HG03520 (cell line): ENCODE measurements around the gene GIGYF1.

ENCODE experiments used
- ATAC-seq: cut with Tn5 transposase; IDR thresholded peaks from one replicate; pipeline ENCODE4 v1.9.1; 2021; ENCODE audit warnings: mild to moderate bottlenecking, moderate library complexity; ENCODE audit not compliant: unreplicated experiment

The GIGYF1 gene

DNA sequence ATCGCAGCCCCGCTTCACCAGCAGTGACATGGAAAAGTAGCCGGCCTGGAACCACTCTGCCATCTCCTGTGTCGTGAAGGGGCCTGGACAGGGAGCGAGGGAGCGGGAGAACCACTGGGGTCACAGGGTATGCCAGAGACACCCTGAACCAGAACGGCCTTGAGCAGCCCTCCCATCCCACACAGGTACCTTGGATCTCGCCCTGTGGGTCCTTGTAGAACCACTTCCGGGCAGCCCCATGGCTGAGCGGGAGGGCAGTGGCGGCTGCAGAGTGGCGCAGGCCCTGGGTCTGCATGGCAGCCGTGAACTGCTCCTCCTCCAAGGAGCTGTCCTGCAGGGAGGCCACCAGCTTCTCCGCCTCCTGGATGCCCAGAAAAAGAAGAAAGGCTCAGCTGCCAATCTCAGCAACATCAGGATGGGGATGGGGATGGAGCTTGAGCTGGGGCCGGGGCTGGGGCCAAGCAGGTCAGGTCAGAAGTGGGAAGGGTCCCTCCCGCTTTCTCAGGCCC, 9.5 kb downstream of the GIGYF1 start:
- no peak for ATAC-seq

DNA sequence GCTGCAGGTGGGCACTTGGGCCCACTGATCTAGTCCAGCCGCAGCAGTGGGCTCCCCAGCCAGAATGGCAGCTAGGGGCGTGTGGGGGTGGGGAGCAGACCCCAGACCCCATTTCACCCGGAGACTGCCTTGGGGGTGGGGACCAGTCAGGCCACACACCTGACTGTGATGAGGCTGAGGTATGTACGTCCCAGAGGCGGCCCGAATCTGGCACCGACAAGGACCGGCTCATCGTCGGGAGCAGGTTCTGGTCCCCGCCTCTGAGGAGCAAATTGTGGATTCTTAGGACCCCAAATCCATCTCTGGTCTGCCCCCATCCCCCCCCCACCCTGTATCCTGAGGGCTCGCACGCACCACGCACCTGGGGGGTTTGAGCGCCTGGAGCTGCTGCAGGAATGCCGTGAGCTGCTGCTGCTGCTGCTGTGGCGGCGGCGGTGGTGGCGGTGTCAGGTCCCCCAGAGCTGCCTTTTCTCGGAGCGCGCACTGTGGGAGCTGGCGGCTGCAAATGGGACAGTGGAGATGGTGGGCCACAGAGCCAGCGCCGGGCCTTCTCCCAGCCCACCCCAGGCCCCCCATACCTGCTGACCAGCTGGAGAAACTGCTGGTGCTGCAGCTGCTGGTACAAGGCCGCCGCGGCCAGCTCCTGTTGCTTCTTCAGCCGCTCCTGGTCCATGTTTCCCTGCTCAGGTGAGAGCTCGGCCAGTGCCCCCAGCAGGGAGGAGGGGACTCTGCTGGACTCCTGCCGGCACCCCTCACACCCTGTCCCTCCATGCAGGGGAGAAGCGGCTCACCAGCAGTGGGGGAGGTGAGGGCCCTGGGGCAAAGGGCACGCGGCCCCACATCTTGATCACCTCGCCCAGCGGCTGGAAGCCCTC, 10.2 kb downstream of the GIGYF1 start:
- no peak for ATAC-seq

DNA sequence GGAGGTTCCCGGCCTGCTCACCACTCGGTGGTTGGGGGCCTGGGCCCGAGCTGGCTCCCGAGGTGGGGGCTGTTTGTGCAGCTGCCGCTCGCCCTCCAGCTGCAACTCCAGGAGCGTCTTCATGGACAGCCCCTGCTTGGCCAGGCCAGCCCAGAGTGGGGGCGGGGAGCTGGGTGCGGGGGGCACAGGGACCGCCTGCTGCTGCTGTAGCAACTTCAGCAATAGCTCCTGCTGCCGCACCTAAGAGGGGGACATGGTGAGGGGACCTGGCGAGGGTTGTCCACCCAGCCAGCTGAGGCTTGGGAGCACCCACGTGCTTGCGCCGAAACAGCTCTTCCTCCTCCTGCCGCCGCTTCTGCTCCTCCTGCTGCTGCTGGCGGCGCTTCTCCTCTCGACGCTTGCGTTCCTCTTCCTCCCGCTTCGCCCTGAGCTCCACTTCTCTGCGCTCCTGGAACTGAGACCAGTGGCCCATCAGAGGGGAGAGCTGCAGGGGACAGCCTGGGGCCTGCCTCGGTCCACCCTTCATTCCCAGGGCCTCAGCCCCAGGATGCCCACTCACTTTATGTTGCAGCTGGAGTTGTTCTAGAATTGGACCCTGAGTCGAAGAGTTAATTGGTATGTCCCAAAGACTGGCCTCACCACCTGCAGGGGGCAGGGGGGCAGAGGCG, 10.9 kb downstream of the GIGYF1 start:
- ATAC-seq, result no peak

DNA sequence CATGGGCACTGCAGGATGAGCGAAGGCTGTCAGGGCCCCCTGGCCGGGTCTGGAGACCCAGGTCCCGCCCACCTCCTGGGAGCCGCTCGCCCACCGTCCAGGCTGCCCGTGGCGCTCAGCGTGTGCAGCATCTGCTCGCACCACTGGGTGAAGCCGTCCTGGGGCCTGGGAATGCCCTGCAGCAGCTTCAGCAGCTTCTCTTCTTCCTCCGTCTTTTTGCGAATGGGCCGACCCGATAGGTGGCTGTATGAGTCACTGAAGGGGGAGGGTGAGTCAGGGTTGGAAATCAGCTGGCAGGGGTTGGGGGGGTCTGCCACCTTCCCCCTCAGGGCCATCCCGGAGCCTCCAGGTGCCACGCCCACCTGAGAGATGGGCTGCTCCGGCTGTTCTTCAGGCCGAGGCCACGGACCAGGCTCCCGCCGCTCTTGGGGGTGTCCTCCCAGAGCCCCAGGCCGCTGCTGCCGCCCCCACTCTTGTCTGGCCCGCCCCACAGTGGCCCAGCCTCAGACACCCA, 11.8 kb downstream of the GIGYF1 start:
- no peak for ATAC-seq

DNA sequence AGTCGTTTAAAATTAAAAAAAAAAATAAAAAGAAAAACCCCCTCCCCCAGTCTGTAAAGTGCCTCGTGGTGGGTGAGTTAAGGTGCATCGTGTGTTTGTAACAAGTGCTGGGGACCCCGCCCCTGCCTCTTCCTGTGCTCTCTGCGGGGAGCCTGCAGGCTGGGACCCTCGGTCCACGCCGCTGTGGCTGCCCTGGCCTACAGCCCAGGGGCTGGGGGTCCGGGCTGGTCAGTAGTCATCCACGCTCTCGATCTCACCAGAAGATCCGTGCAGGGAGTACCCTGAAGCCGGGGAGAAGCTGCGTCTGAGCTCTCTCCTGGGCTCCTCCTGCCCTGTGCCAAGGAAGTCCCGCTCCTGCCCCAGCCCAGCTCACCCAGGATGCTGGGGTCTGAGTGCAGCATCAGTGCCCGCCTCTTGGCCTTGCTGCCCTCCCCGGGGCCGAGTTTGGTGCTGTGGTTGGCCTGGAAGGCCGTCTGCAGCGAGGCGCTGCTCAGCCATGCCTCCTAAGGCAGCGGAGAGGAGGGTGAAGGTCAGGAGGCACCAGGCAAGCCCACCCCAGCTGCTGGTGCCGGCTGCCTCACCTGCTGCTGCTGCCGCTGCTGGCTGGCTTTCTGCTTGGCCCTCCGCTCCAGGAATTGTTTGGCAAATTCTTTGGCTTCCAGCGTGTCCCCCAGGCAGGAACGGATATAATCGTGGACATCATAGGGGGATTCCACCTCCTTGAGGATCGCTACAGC, 12.4 kb downstream of the GIGYF1 start:
- no peak for ATAC-seq

DNA sequence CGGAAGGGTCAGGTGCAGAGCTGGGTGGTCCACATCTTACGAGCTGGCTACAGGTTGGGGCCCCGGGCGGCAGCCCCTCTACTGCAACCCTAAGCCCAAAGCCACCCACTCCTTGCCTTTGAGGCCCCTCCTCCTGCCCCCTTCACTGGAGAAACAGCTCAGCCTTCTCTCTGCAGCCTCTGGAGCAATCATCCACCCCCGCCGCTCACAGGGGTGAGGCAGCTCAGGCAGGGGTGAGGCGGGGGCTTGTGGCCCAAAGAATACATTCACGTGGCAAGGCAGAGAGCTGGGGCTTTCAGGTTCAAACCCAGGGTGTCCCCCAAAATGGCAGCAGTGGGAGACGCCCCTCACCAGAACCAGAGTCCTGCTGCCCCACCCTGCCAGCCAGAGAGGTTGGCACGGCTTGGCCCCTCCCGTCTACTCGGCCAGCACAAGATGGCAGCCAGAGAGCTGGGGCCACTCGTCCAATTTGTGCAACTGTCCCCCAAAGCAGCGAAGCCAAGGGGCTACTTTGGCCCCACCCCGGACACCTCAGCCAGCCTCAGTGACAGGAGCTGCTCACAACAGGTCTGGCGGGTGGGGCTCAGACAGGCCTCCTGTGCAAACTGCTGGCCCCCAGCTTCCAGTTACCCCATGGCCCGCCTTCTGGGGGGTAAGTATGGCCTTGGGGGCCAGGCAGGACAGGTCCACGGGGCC, 13.3 kb downstream of the GIGYF1 start:
- no peak for ATAC-seq

DNA sequence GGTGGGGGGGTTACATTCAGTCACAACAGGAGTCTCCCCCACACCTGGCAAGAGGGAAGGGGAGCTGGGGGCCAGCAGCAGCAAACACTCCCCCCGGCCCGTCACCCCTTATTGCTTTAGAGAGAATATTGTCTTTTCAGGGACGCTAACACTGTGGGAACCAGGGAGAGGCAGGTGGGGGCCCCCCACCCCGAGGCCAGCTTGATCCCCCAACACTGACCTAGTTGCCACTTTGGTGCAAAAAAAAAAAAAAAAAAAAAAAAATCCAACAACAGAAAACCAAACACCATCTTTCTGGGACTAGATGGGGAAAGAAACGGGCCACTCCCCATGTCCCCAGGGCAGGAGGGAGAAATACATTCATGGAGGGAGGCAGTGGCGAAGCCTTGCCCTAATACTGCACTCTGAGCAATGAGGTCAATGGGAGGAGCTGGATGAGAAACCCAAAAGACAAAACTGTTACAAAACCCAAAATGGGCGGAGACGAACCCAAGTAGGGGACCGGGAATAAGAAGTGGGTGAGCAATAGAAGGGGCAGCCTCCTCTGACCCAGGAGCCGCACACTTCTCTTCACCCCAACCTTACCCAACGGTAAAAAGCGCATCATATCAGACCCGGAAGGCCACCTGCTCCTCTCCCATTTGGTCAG, 14.0 kb downstream of the GIGYF1 start:
- ATAC-seq, result no peak

DNA sequence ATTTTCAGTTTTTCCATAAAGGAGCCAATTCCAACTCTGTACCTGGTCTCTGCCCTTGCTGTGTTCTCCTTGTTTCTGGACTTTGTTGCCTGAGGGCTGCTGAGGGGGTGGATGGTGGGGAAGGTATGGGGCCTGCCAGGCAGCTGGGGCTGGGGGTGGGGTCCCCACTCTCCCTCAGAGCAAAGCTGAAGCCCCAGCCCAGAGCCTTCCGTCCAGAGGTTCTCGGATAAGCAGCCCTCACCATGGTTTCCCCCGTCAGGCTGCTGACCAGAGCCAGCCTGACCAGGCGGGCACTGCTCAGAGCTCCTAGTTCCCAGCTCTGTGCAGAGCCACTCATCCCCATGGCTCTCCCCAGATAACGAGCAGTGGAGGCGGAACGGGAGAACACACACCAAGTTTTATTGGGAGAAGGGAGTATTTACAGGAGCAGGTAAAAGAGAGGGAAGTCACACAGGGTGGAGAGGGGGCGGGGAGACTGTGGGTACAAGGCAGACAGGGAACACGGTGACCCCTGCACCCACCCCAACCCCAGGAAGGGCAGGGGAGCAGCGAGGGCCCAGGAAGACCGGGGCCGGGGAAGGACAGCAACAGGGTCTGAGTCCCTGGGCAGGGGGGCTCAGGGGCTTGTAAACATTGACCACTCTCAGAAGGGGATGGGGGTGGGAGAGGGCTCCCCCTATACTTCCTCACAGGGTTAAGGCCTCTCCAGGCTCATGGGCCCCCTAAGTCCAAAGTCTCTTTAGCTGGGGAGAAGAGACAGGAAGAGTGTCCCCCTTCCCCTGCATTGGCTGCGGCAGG, 14.7 kb downstream of the GIGYF1 start:
- no peak for ATAC-seq

DNA sequence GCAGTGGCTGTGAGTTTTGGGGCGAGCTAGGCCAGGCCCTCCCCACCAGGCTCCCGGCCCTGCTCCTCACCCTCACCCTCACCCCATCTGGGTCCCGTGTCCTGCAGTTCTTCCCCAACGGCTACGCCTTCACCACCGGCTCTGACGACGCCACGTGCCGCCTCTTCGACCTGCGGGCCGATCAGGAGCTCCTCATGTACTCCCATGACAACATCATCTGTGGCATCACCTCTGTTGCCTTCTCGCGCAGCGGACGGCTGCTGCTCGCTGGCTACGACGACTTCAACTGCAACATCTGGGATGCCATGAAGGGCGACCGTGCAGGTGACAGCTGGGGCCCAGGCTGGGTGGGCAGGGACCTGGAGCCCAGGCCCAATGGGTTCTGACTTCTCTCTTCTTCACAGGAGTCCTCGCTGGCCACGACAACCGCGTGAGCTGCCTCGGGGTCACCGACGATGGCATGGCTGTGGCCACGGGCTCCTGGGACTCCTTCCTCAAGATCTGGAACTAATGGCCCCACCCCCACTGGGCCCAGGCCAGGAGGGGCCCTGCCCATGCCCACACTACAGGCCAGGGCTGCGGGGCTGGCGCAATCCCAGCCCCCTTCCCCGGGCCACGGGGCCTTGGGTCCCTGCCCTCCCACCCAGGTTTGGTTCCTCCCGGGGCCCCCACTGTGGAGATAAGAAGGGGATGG, 15.6 kb downstream of the GIGYF1 start:
- no peak for ATAC-seq

DNA sequence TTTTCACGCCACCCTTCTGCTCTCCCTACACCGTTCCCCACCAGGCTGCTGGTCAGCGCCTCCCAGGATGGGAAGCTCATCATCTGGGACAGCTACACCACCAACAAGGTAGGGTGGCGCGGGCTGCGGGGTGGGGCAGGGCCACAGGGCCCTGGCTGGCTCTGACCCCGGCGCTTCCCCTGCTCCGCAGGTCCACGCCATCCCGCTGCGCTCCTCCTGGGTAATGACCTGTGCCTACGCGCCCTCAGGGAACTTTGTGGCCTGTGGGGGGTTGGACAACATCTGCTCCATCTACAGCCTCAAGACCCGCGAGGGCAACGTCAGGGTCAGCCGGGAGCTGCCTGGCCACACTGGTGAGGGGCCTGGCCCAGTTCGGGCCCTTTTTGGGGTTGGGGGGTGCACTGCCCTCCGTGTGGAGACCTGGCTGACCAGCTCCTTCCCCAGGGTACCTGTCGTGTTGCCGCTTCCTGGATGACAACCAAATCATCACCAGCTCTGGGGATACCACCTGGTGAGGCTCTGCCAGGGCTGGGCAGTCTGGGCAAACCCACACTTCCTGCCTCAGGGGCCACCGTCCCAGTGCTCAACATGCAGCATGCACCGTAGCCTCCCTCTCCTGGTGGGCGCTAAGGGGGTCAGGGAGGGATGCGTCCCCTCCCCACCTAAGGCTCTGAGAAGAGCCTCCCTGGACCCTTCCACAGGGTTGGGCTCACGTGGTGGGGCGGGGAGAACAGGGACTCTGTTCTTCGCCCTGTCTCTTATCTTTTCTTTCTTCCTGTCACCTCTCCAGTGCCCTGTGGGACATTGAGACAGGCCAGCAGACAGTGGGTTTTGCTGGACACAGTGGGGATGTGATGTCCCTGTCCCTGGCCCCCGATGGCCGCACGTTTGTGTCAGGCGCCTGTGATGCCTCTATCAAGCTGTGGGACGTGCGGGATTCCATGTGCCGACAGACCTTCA, 16.5 kb downstream of the GIGYF1 start:
- no peak for ATAC-seq

DNA sequence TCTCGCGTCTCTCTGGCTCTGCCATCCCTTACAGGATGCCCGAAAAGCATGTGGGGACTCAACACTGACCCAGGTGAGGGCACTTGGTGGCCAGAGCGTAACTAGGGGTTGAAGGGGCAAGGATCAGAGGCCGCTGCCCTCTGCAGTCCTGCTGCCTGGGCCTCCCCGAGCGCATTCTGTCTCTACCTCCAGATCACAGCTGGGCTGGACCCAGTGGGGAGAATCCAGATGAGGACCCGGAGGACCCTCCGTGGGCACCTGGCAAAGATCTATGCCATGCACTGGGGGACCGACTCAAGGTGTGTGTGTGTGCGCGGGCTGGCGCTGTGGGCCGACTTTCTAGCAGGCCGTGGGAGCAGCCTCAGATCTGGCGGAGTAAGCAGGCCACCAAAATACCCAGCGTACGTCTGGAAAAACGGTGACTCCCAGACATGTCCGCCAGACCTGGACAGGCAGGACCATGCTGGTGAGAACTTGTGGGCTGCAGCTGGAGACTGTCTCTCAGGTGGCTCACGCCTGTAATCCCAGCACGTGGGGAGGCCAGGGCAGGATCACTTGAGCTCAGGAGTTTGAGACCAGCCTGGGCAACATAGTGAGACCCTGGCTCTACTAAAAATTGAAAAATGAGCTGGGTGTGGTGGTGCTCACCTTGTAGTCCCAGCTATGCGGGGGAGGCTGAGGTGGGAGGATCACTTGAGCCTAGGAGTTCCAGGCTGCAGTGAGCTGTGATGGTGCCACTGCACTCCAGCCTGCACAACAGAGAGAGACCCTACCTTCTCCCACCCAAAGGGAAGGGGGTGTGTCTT, 17.3 kb downstream of the GIGYF1 start:
- no peak for ATAC-seq

DNA sequence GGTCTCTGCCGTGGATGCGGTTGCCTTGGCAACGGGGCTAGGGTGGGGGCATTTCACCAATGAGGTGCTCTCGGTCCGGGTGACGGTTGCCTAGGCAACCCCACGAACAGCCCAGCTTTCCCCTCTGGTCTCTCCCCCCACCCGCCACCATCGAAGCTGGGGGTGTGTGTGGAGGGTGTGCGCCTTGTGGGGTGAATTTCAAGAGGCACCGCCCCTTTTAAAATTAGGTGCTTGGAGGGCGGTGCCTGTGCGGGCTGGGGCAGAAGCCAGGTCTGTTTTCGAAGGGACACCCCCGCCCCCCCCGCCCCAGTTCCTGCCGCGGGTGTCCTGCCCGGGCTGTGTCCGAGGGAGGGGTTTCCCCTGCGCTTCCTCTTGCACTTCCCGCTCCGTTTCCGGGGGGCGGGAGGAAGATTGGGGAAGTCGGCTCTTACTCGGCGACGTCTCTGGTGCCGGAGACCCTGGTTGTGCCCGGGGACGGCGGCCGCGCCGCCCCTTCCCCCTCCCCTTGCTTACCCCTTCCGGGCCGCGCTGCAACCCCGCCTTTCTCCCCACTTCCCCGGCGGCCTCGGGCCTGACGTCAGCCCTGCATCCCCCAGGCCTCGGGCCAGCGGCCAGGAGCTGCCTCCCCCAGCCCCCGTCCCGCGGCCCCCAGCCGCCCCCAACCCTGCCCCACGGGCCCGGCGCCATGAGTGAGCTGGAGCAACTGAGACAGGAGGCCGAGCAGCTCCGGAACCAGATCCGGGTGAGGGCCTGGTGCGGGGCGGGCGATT, 18.3 kb downstream of the GIGYF1 start:
- ATAC-seq, result peak; percentile 26

DNA sequence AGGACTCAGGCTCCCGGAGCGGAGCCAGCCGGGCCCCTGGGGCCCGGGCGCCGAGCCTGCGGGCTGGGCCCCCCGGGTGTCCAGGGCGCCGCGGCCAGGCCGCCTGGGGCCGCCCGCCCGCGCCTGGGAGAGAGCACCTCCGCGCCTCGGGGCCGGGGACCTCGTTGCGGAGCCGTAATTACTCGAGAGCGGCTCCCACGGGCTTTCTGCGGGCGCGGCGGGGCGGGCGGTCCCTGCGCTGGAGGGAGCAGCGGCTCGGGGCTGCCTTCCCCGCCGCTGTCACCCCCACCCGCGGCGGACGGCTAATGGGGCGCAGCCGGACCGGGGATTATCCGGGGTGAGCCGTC, 19.0 kb downstream of the GIGYF1 start:
- ATAC-seq, result no peak

DNA sequence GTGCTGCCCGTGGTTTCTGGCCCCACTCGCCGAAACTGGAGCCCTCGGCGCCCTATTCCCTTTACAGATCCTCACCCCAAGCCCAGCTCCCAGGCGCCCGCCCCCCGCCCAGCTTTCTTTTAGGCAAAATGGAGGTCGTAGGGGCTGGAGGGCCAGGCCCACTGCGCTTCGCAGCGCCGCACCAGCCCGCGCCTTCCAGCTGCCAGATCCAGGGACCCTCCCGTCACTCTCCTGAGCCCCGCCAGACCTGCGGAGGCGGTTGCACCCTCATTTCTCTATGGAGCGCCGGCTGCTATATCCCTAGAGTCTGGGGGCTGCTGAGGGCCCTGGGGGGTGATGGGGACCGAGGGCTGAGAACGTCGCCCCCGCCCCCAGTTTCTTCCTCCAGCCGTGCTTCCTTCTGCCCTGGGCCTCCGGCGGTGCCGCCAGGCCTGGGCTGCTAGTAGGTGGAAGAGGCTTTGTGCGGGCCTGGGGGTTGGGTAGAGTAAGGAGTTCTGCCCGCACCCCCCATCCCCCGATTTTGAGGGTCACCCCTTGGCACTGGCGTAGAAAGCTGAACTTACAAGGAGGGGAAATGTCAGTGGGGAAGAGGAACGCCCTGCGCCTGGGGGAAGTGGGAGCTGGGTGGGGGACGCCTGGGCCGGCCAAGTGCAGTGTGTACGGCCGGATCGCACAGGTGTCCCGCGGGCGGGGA, 19.5 kb downstream of the GIGYF1 start:
- no peak for ATAC-seq

DNA sequence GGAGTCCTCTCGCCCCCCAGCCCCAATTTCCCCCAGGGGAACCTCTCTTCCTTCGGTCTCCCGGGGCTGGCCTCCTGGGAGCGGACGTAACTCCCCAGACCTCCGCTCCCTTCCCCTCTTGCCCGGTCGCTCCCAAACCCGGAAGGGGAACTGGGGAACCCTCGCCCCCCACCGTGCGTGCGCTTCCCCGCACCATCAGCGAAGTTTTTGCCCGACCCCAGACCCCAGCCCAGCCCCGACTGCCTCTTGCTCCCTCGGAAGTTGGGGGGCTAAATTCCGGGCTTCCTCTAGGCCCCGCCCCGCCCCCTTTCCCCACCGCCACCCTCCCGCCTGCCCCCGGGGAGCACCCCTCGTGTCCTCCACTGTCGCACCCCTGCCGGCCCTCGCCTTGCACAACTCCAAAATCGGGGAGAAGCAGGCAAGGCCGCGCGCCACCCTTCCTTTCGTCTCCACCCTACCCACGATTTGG, 20.1 kb downstream of the GIGYF1 start:
- no peak for ATAC-seq
